ENCODE data around the gene KRTAP2-4.
"Not testable (repeated sequence)": the region's sequence is repeated elsewhere in the genome, so short reads cannot be mapped to it uniquely, and the experiment has no call there.

The KRTAP2-4 gene

GRCh38 chr17:41065829-41066624 lies at the start of gene KRTAP2-4:
KRTAP2-4 (minus strand) TSS chr17:41065879; CDS start chr17:41065845, 34 bp downstream.
- no peak for DNase-seq

GRCh38 chr17:41111151-41111885 lies 45.6 kb upstream of the KRTAP2-4 start:
- no peak for DNase-seq

GRCh38 chr17:41108728-41109386 lies 43.2 kb upstream of the KRTAP2-4 start:
- DNase-seq = not testable (repeated sequence)

GRCh38 chr17:41107941-41108450 lies 42.3 kb upstream of the KRTAP2-4 start:
- DNase-seq = no peak

- DNase-seq = not testable (repeated sequence)
These were observed 39.7 kb upstream of the KRTAP2-4 start, which contains the start of gene KRTAP4-9 for GRCh38 chr17:41105347-41105746. KRTAP4-9 (plus strand) TSS chr17:41105389; CDS start chr17:41105389, 0 bp downstream.

GRCh38 chr17:41104386-41105038 lies 38.8 kb upstream of the KRTAP2-4 start:
- DNase-seq = not testable (repeated sequence)

- DNase-seq = no peak
These were observed 38.2 kb upstream of the KRTAP2-4 start for GRCh38 chr17:41103896-41104295.

- no peak for DNase-seq
These were observed 36.0 kb upstream of the KRTAP2-4 start, which contains the start of gene KRTAP4-16 for GRCh38 chr17:41101586-41102259. KRTAP4-16 (minus strand) TSS chr17:41102209; CDS start chr17:41102209, 0 bp downstream.

- DNase-seq = not testable (repeated sequence)
These were observed 34.2 kb upstream of the KRTAP2-4 start for GRCh38 chr17:41099682-41100480.

GRCh38 chr17:41098481-41098880 lies 32.8 kb upstream of the KRTAP2-4 start:
- DNase-seq = no peak

GRCh38 chr17:41098042-41098441 lies 32.4 kb upstream of the KRTAP2-4 start, which contains the start of gene KRTAP4-8:
KRTAP4-8 (minus strand) TSS chr17:41098142; CDS start chr17:41098084, 58 bp downstream.
- no peak for DNase-seq

- DNase-seq = no peak
These were observed 30.4 kb upstream of the KRTAP2-4 start for GRCh38 chr17:41096055-41096454.

GRCh38 chr17:41088760-41089352 lies 23.2 kb upstream of the KRTAP2-4 start:
- not testable (repeated sequence) for DNase-seq

GRCh38 chr17:41084100-41084856 lies 18.6 kb upstream of the KRTAP2-4 start, which contains the start of gene KRTAP4-7:
KRTAP4-7 (plus strand) TSS chr17:41084150; CDS start chr17:41084207, 57 bp downstream.
- not testable (repeated sequence) for DNase-seq

- DNase-seq = not testable (repeated sequence)
These were observed 17.7 kb upstream of the KRTAP2-4 start for GRCh38 chr17:41083427-41083826.

- DNase-seq = no peak
These were observed 16.9 kb upstream of the KRTAP2-4 start for GRCh38 chr17:41082626-41083025.

GRCh38 chr17:41076788-41077187 lies 11.1 kb upstream of the KRTAP2-4 start:
- no peak for DNase-seq

- DNase-seq = no peak
These were observed 8.0 kb upstream of the KRTAP2-4 start for GRCh38 chr17:41073676-41074075.

- DNase-seq = no peak
These were observed 6.1 kb upstream of the KRTAP2-4 start for GRCh38 chr17:41071606-41072360.

Measured in NCI-H1436 treated with DMSO at 0.1 percent for 48 hours (cell line).